Measurements from ENCODE around the gene C6orf15.

Gene C6orf15

GRCh38 chr6:31112478-31112877, at the start of gene C6orf15:
C6orf15 (minus strand) TSS chr6:31112575; CDS start chr6:31112555, 20 bp downstream.
- DNase-seq (ENCODE audit: low read depth), result no peak

- DNase-seq (ENCODE audit: low read depth), result no peak
These were observed 49.1 kb upstream of the C6orf15 start for GRCh38 chr6:31161216-31162126.

GRCh38 chr6:31158863-31159855, 46.8 kb upstream of the C6orf15 start:
- no peak for DNase-seq (ENCODE audit: low read depth)

- peak; percentile 98 for DNase-seq (ENCODE audit: low read depth)
These were observed 45.9 kb upstream of the C6orf15 start, which contains the start of gene TCF19 for GRCh38 chr6:31158140-31158862. TCF19 (plus strand) TSS chr6:31158589; CDS start chr6:31159470, 881 bp downstream.

- DNase-seq (ENCODE audit: low read depth), result no peak
These were observed 45.3 kb upstream of the C6orf15 start, which contains the start of gene CCHCR1 for GRCh38 chr6:31157513-31158139. CCHCR1 (minus strand) TSS chr6:31157802; CDS start chr6:31157600, 202 bp downstream.

GRCh38 chr6:31156641-31157040, 44.3 kb upstream of the C6orf15 start:
- no peak for DNase-seq (ENCODE audit: low read depth)

GRCh38 chr6:31154436-31154835, 42.1 kb upstream of the C6orf15 start:
- DNase-seq (ENCODE audit: low read depth), result no peak

GRCh38 chr6:31152781-31153180, 40.4 kb upstream of the C6orf15 start:
- DNase-seq (ENCODE audit: low read depth), result no peak

- DNase-seq (ENCODE audit: low read depth), result no peak
These were observed 37.6 kb upstream of the C6orf15 start for GRCh38 chr6:31149827-31150447.

GRCh38 chr6:31145386-31145785, 33.0 kb upstream of the C6orf15 start:
- DNase-seq (ENCODE audit: low read depth), result no peak

GRCh38 chr6:31144970-31145340, 32.6 kb upstream of the C6orf15 start:
- DNase-seq (ENCODE audit: low read depth), result no peak

- DNase-seq (ENCODE audit: low read depth), result no peak
These were observed 32.1 kb upstream of the C6orf15 start for GRCh38 chr6:31144296-31144969.

- DNase-seq (ENCODE audit: low read depth), result peak; percentile 87
These were observed 30.8 kb upstream of the C6orf15 start for GRCh38 chr6:31143148-31143547.

GRCh38 chr6:31142361-31142761, 30.0 kb upstream of the C6orf15 start:
- no peak for DNase-seq (ENCODE audit: low read depth)

GRCh38 chr6:31140643-31141042, 28.3 kb upstream of the C6orf15 start:
- no peak for DNase-seq (ENCODE audit: low read depth)

- peak; percentile 19 for DNase-seq (ENCODE audit: low read depth)
These were observed 27.2 kb upstream of the C6orf15 start for GRCh38 chr6:31139599-31139998.

GRCh38 chr6:31138982-31139381, 26.6 kb upstream of the C6orf15 start, which contains the start of gene PSORS1C2:
PSORS1C2 (minus strand) TSS chr6:31139066; CDS start chr6:31139026, 40 bp downstream.
- DNase-seq (ENCODE audit: low read depth), result no peak

GRCh38 chr6:31135710-31136109, 23.3 kb upstream of the C6orf15 start:
- DNase-seq (ENCODE audit: low read depth), result no peak

- no peak for DNase-seq (ENCODE audit: low read depth)
These were observed 20.4 kb upstream of the C6orf15 start for GRCh38 chr6:31132806-31133205.

GRCh38 chr6:31131595-31131994, 19.2 kb upstream of the C6orf15 start:
- DNase-seq (ENCODE audit: low read depth), result no peak
